Measurements from ENCODE around the gene SUN3. TPM values are rescaled to one million over a fixed set of nuclear protein-coding genes. Genes with fewer than 3 reads are reported as not detected.

The SUN3 gene
- total and polyA plus RNA-seq, 2 of the 8 experiments (the other 6 are each of a cell fraction or from before 2014, with no cell fraction given) = not detected

GRCh38 chr7:47946581-47947354 is 82.1 kb downstream of the SUN3 start:
- H2BK12ac ChIP-seq (ENCODE audit: low read depth, low read length) = peak overlapping the region; percentile 94
- H3K9me3 ChIP-seq (ENCODE audit: insufficient read depth in 2 of 2, low read depth in 1 of 2, low read length in 1 of 2) = no peaks in the 10 kb centered on the region
- WGBS, 2 experiments (ENCODE audit: extremely low coverage in 1 of 2, insufficient coverage in 1 of 2, insufficient read length in 1 of 2, insufficient replicate concordance in 2 of 2, low coverage in 1 of 2, low lambda C conversion rate in 2 of 2, missing lambda C conversion rate in 1 of 2) = 89% methylated on average over 7 of the region's 7 CpGs; no CpG with 5 or more reads in 1 of the 2 experiments
- peaks cover 0 to 3% of the 10 kb centered on the region in 2 experiments for H4K20me1 ChIP-seq (replicated peaks in 1 of 2; ENCODE audit: control insufficient read depth in 1 of 2, insufficient read depth in 2 of 2, low read length in 2 of 2)
- TF ChIP-seq, protein P1, sequence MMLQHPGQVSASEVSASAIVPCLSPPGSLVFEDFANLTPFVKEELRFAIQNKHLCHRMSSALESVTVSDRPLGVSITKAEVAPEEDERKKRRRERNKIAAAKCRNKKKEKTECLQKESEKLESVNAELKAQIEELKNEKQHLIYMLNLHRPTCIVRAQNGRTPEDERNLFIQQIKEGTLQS (IDR thresholded peaks at IDR 0.05; ENCODE audit: insufficient read depth, low read depth, low read length) = no peak
- TF ChIP-seq SP4 (IDR thresholded peaks at IDR 0.05; ENCODE audit: low read length) = no peak
- TF ChIP-seq PHF8 (conservative IDR thresholded peaks at IDR 0.05; ENCODE audit: low read depth, low read length) = no peak
- TF ChIP-seq JUN (IDR thresholded peaks at IDR 0.05; ENCODE audit: low read depth, low read length) = no peak
- no peak for TF ChIP-seq RFX5 (IDR thresholded peaks at IDR 0.05; ENCODE audit: borderline replicate concordance, low read depth, low read length)
- TF ChIP-seq CREB1 (IDR thresholded peaks at IDR 0.05) = no peak
- TF ChIP-seq GTF2F1 (IDR thresholded peaks at IDR 0.05; ENCODE audit: borderline replicate concordance, low read depth, low read length) = no peak
- TF ChIP-seq SUZ12 (IDR thresholded peaks at IDR 0.05; ENCODE audit: low read length) = no peak
- TF ChIP-seq POLR2AphosphoS5 (IDR thresholded peaks at IDR 0.05; ENCODE audit: low read depth, low read length) = no peak
- no peak for TF ChIP-seq TCF12 (IDR thresholded peaks at IDR 0.05; ENCODE audit: low read depth, low read length)
- TF ChIP-seq POU5F1 (IDR thresholded peaks at IDR 0.05; ENCODE audit: low read depth, low read length) = no peak
- TF ChIP-seq BRCA1 (IDR thresholded peaks at IDR 0.05; ENCODE audit: low read depth, low read length) = no peak
- H2BK15ac ChIP-seq (ENCODE audit: low read length) = peak overlapping the region; percentile 99; the same call in 1 of the 2 replicates
- H4K5ac ChIP-seq (ENCODE audit: insufficient read length, low read depth, low read length) = no peak overlapping the region
- no peak overlapping the region for H3K4ac ChIP-seq (replicated peaks; ENCODE audit: insufficient read length, low read depth, low read length)
- H3K14ac ChIP-seq (ENCODE audit: insufficient read length) = no peak overlapping the region
- POLR2A ChIA-PET (ENCODE audit: partially characterized antibody) = no interaction called here
- H4K8ac ChIP-seq (ENCODE audit: extremely low read depth, insufficient read depth, low read length) = no peak overlapping the region
- peaks cover 0 to 2% (median 0%) of the 10 kb centered on the region in 4 experiments; a peak in 3 of 7 replicates for H3K4me1 ChIP-seq (replicated peaks in 1 of 4; ENCODE audit: control insufficient read depth in 3 of 4, insufficient read depth in 4 of 4, low read length in 3 of 4)
- H3K23me2 ChIP-seq (ENCODE audit: low read depth, low read length) = peaks cover 5% of the 10 kb centered on the region; the same call in 1 of the 2 replicates
- H3K27me3 ChIP-seq (replicated peaks in 1 of 4; ENCODE audit: control insufficient read depth in 3 of 4, extremely low read depth in 1 of 4, insufficient read depth in 3 of 4, low read length in 3 of 4) = no peaks in the 10 kb centered on the region
- H3K23ac ChIP-seq (ENCODE audit: insufficient read length) = no peak overlapping the region
- DNase-seq (ENCODE audit: low read depth in 1 of 2, low spot score in 2 of 2) (no peak), FAIRE-seq (no peak)
- H3K4me3 ChIP-seq (ENCODE audit: extremely low read depth in 1 of 4, insufficient read depth in 2 of 4, low read depth in 3 of 4, low read length in 4 of 4) = no peak overlapping the region
- peak overlapping the region; percentile 58 for H2BK5ac ChIP-seq (ENCODE audit: low read depth, low read length)
- H3K9ac ChIP-seq (replicated peaks in 1 of 4; ENCODE audit: extremely low read depth in 1 of 4, low read depth in 3 of 4, low read length in 3 of 4) = no peak overlapping the region; a peak in 1 of 7 replicates
- peak overlapping the region; percentile 92 for H4K91ac ChIP-seq (replicated peaks; ENCODE audit: insufficient read length, low read length)
- no peaks in the 10 kb centered on the region for H3K79me1 ChIP-seq (ENCODE audit: low read depth, low read length)
- peak overlapping the region; percentile 89 for H3K56ac ChIP-seq (replicated peaks; ENCODE audit: insufficient read length, low read depth, low read length)
- H2BK20ac ChIP-seq (ENCODE audit: low read length) = peak overlapping the region; percentile 87; the same call in 1 of the 2 replicates
- H3K4me2 ChIP-seq (ENCODE audit: insufficient read depth in 1 of 2, low read depth in 2 of 2, low read length in 2 of 2) = no peak overlapping the region
- CTCF ChIA-PET (ENCODE audit: partially characterized antibody) = interaction anchor here (0.6 to 6.8 kb wide), 5 partner anchors 8 to 453 kb away, joined by 3 to 34 read pairs (median 3); no protein-coding TSS in a partner anchor
- H2AK5ac ChIP-seq (ENCODE audit: low read depth, low read length) = peak overlapping the region; percentile 91; the same call in 1 of the 2 replicates
- no peaks in the 10 kb centered on the region for H3K36me3 ChIP-seq (ENCODE audit: control insufficient read depth in 2 of 4, insufficient read depth in 4 of 4, low read length in 3 of 4)
- no peak overlapping the region for H2AFZ ChIP-seq (ENCODE audit: low read length)
- no peak overlapping the region for H3K27ac ChIP-seq (ENCODE audit: low read depth, low read length)
- H3K79me2 ChIP-seq (ENCODE audit: control insufficient read depth in 1 of 2, insufficient read depth in 2 of 2, low read length in 2 of 2) = no peaks in the 10 kb centered on the region
- no peak overlapping the region for H2BK120ac ChIP-seq (replicated peaks; ENCODE audit: low read depth, low read length)
- H3K18ac ChIP-seq (ENCODE audit: extremely low read depth, low read length) = no peak overlapping the region

All from H1 (cell line).